Measurements from ENCODE around the gene LGALS1. TPM values are rescaled to one million over a fixed set of nuclear protein-coding genes. Genes with fewer than 3 reads are reported as not detected.
A peak's percentile ranks its signal among the peaks of the same experiment; 100 is the strongest.

Gene LGALS1
- total RNA-seq, 1 experiment from 2014 or later: 1,080 TPM

- Histone ChIP-seq H3K9ac (ENCODE audit: low read length) (peak overlapping the region; percentile 14; the same call in 1 of the 2 replicates), H3K27me3 (ENCODE audit: insufficient read depth, low read length) (no peaks in the 10 kb centered on the region), H2AFZ (ENCODE audit: low read depth, low read length, poor library complexity, severe bottlenecking) (no peak overlapping the region), H3K4me1 (ENCODE audit: control insufficient read depth in 1 of 2, insufficient read depth in 2 of 2, low read length in 2 of 2) (peaks cover 21 to 33% of the 10 kb centered on the region in 2 experiments), H3K36me3 (ENCODE audit: control insufficient read depth in 1 of 2, insufficient read depth in 2 of 2, low read length in 2 of 2) (peaks cover 21 to 38% of the 10 kb centered on the region in 2 experiments; a peak in 3 of 4 replicates), H3K9me3 (ENCODE audit: control insufficient read depth in 1 of 2, insufficient read depth in 1 of 2, low read depth in 1 of 2, low read length in 2 of 2) (no peaks in the 10 kb centered on the region), H3K79me2 (ENCODE audit: insufficient read depth, low read length) (no peaks in the 10 kb centered on the region), H3K27ac (ENCODE audit: low read depth, low read length) (peak overlapping the region; percentile 66), H3K4me2 (ENCODE audit: low read length) (peak overlapping the region; percentile 49), H3K4me3 (replicated peaks in 1 of 2; ENCODE audit: low read depth in 1 of 2, low read length in 2 of 2) (no peak overlapping the region), H4K20me1 (ENCODE audit: insufficient read depth) (no peaks in the 10 kb centered on the region), H3K9me2 (ENCODE audit: insufficient read depth) (no peaks in the 10 kb centered on the region)
- no peak for DNase-seq (ENCODE audit: low read depth, low spot score)
- CTCF ChIA-PET: no interaction called here
- ATAC-seq: no peak
- intact Hi-C loops (cut with micrococcal nuclease): no loop called here
- RAD21 ChIA-PET (ENCODE audit: low non-redundant PET in 1 of 2, low total read pairs in 2 of 2, uncharacterized antibody in 2 of 2, unreplicated experiment in 2 of 2): no interaction called here
- TF ChIP-seq JUND (IDR thresholded peaks at IDR 0.05): no peak
- TF ChIP-seq ZNF274 (IDR thresholded peaks at IDR 0.05; ENCODE audit: low read depth, low read length): no peak
- no peak for TF ChIP-seq SIN3A (IDR thresholded peaks at IDR 0.05; ENCODE audit: low read depth)
- TF ChIP-seq TCF7L2 (IDR thresholded peaks at IDR 0.05; ENCODE audit: borderline replicate concordance, extremely low read depth, insufficient read depth, insufficient read length): no peak
- TF ChIP-seq SP1 (IDR thresholded peaks at IDR 0.05; ENCODE audit: low read depth): no peak
- TF ChIP-seq FOSL1 (IDR thresholded peaks at IDR 0.05; ENCODE audit: low read depth): no peak
- no peak for TF ChIP-seq POLR2A (IDR thresholded peaks at IDR 0.05; ENCODE audit: borderline replicate concordance, extremely low read depth, insufficient read depth, insufficient read length)
- TF ChIP-seq ZFX (IDR thresholded peaks at IDR 0.05): no peak
- no peak for TF ChIP-seq CBX3 (IDR thresholded peaks at IDR 0.05; ENCODE audit: low read depth)
- no peak for TF ChIP-seq YY1 (IDR thresholded peaks at IDR 0.05; ENCODE audit: extremely low read depth, insufficient replicate concordance, low read depth, low read length)
- no peak for TF ChIP-seq ELF1 (IDR thresholded peaks at IDR 0.05; ENCODE audit: borderline replicate concordance, low read depth)
- TF ChIP-seq SRF (IDR thresholded peaks at IDR 0.05; ENCODE audit: low read depth): no peak
- no peak for TF ChIP-seq POLR2AphosphoS5 (IDR thresholded peaks at IDR 0.05; ENCODE audit: low read depth, low read length)
- TF ChIP-seq EGR1 (IDR thresholded peaks at IDR 0.05; ENCODE audit: low read depth): no peak
- TF ChIP-seq RAD21 (IDR thresholded peaks at IDR 0.05; ENCODE audit: low read depth): no peak
- no peak for TF ChIP-seq CEBPB (IDR thresholded peaks at IDR 0.05; ENCODE audit: low read depth)
- no peak for TF ChIP-seq REST (IDR thresholded peaks at IDR 0.05; ENCODE audit: low read depth)
- TF ChIP-seq, protein P1, sequence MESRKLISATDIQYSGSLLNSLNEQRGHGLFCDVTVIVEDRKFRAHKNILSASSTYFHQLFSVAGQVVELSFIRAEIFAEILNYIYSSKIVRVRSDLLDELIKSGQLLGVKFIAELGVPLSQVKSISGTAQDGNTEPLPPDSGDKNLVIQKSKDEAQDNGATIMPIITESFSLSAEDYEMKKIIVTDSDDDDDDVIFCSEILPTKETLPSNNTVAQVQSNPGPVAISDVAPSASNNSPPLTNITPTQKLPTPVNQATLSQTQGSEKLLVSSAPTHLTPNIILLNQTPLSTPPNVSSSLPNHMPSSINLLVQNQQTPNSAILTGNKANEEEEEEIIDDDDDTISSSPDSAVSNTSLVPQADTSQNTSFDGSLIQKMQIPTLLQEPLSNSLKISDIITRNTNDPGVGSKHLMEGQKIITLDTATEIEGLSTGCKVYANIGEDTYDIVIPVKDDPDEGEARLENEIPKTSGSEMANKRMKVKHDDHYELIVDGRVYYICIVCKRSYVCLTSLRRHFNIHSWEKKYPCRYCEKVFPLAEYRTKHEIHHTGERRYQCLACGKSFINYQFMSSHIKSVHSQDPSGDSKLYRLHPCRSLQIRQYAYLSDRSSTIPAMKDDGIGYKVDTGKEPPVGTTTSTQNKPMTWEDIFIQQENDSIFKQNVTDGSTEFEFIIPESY (IDR thresholded peaks at IDR 0.05; ENCODE audit: extremely low read depth, insufficient replicate concordance, low read length): no peak
- POLR2A ChIA-PET: interaction anchor here (1.6 to 2.3 kb wide), 2 partner anchors 11 to 29 kb away, joined by 3 to 11 read pairs; partner anchors contain the start of gene PDXP
- BruUV-seq (replicated peaks): no TSS peak
These were observed 28.1 kb upstream of the LGALS1 start for GRCh38 chr22:37647317-37647716.

All from HCT116 (cell line).